ENCODE measurements around the gene TENT4B.

GRCh38 chr16:50167556-50167955 lies 14.4 kb downstream of the TENT4B start:
- no peak for TF ChIP-seq POLR2AphosphoS5 (IDR thresholded peaks at IDR 0.05; ENCODE audit: insufficient read depth in 1 of 2, low read depth in 1 of 2)
- TF ChIP-seq CTCF (IDR thresholded peaks at IDR 0.05), result no peak
- TF ChIP-seq POLR2A (IDR thresholded peaks at IDR 0.05), result no peak
